Tibial nerve (tissue), 4 donors: ENCODE data around the gene COG1. TPM values are rescaled to one million over a fixed set of nuclear protein-coding genes. Genes with fewer than 3 reads are reported as not detected.

Experiments
- DNase-seq, 2 donors: peaks; one replicate each; pipeline ENCODE4 v3.0.0-alpha.2; 2019; ENCODE audit warnings: low spot score in 2 of 2
- H3K27ac ChIP-seq, 4 donors: fragments of 200-600 bp; sonication (generic) in 3 of 4; one replicate each; pipeline ENCODE4 v1.5.1; 2017 to 2019; ENCODE audit warnings: mild to moderate bottlenecking in 1 of 4
- H3K27me3 ChIP-seq, 2 donors: fragments of 200-600 bp; sonication (generic) in 1 of 2; one replicate each; pipeline versions ENCODE4 v1.5.1 to v1.6.0; 2017 to 2019
- H3K36me3 ChIP-seq, 3 donors: fragments of 200-600 bp; sonication (generic); one replicate each; pipeline ENCODE4 v1.5.1; 2018 to 2019
- H3K4me1 ChIP-seq, 4 donors: fragments of 200-600 bp; sonication (generic) in 3 of 4; one replicate each; pipeline ENCODE4 v1.5.1; 2017 to 2019
- H3K4me3 ChIP-seq, 4 donors: fragments of 200-600 bp; sonication (generic) in 3 of 4; one replicate each; pipeline ENCODE4 v1.5.1; 2017 to 2019; ENCODE audit warnings: mild to moderate bottlenecking in 1 of 4, moderate library complexity in 1 of 4
- H3K9me3 ChIP-seq, 4 donors: fragments of 200-600 bp; sonication (generic) in 3 of 4; one replicate each; pipeline ENCODE4 v1.5.1; 2017 to 2019
- CTCF ChIP-seq, 5 experiments: fragments of 200-600 bp in 3 of 5; fragments of 450-650 bp in 2 of 5; sonication (generic) in 3 of 5; IDR thresholded peaks; one replicate each; pipeline ENCODE4 v1.5.1; 2016 to 2019; ENCODE audit warnings: antibody characterized with exemption in 5 of 5, mild to moderate bottlenecking in 3 of 5, moderate library complexity in 2 of 5
- EP300 ChIP-seq, 2 donors: sonication (generic); formaldehyde crosslinking; IDR thresholded peaks; one replicate each; pipeline ENCODE4 v1.6.1; 2017; ENCODE audit warnings: antibody characterized with exemption in 2 of 2, mild to moderate bottlenecking in 1 of 2
- POLR2A ChIP-seq, 2 donors: fragments of 450-650 bp; IDR thresholded peaks; one replicate each; pipeline ENCODE4 v1.6.1; 2017; ENCODE audit warnings: antibody characterized with exemption in 2 of 2, mild to moderate bottlenecking in 2 of 2, moderate library complexity in 2 of 2
- WGBS, 2 donors: methylation state at CpG; one replicate each; pipeline ENCODE4 v1.1.5; 2018; 5-methylcytosine and 5-hydroxymethylcytosine counted together
- total RNA-seq, 4 donors: library from RNA; depleted of rRNA; stranded (reverse); fragments of >200 nt; gene quantifications; one replicate each; pipeline ENCODE4 v1.1.0, GENCODE V29; 2016

The COG1 gene
- total RNA-seq, 4 donors from 2014 or later: 23.6 to 46.2 (median 28.6) TPM

DNA sequence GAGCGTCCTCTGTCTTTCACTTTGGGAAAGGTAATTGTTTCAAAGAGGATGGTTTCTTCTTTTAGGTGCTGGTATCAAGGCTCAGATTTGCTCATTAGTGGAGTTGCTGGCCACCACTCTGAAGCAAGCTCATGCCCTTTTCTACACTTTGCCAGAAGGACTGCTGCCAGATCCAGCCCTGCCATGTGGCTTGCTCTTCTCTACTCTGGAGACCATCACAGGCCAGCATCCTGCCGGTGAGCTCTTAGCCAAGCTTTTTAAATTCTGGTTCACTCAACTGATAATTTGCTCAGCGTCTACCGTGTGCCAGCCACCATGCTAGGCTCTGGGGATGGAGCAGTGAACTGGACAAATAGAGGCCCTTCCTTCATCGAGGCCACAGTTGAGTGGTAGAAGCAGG is 4.3 kb downstream of the COG1 start:
- TF ChIP-seq POLR2A (IDR thresholded peaks at IDR 0.05) (no peak), EP300 (IDR thresholded peaks at IDR 0.05) (no peak), CTCF (IDR thresholded peaks at IDR 0.05) (no peak)
- H3K27ac ChIP-seq: no peak overlapping the region
- WGBS, 2 donors: 82 to 93% methylated on average over 5 of the region's 5 CpGs

GRCh38 chr17:73198201-73198929 is 5.5 kb downstream of the COG1 start:
- WGBS, 2 donors: 86 to 90% methylated on average over 9 of the region's 9 CpGs
- no peak for TF ChIP-seq CTCF (IDR thresholded peaks at IDR 0.05)
- no peak for TF ChIP-seq EP300 (IDR thresholded peaks at IDR 0.05)
- TF ChIP-seq POLR2A (IDR thresholded peaks at IDR 0.05): no peak
- no peaks in the 10 kb centered on the region for H3K27me3 ChIP-seq
- peaks cover 0 to 75% (median 42%) of the 10 kb centered on the region in 3 donors for H3K36me3 ChIP-seq
- no peak overlapping the region for H3K27ac ChIP-seq
- H3K4me1 ChIP-seq: peaks cover 0 to 36% (median 11%) of the 10 kb centered on the region in 4 donors
- no peaks in the 10 kb centered on the region for H3K9me3 ChIP-seq
- no peak for DNase-seq
- H3K4me3 ChIP-seq: no peak overlapping the region

More for the DNA sequence above, 4.3 kb downstream of the COG1 start:
- Histone ChIP-seq H3K9me3 (no peaks in the 10 kb centered on the region), H3K27me3 (no peaks in the 10 kb centered on the region), H3K4me1 (peaks cover 0 to 38% (median 11%) of the 10 kb centered on the region in 4 donors), H3K4me3 (no peak overlapping the region), H3K36me3 (peaks cover 0 to 63% (median 41%) of the 10 kb centered on the region in 3 donors)
- no peak for DNase-seq

- Histone ChIP-seq H3K27ac (no peak overlapping the region), H3K9me3 (no peaks in the 10 kb centered on the region), H3K36me3 (peaks cover 0 to 81% (median 47%) of the 10 kb centered on the region in 3 donors), H3K27me3 (no peaks in the 10 kb centered on the region), H3K4me1 (peaks cover 0 to 30% (median 7%) of the 10 kb centered on the region in 4 donors), H3K4me3 (no peak overlapping the region)
- no peak for DNase-seq
- WGBS, 2 donors: 92 to 96% methylated on average over 7 of the region's 7 CpGs
- TF ChIP-seq EP300 (IDR thresholded peaks at IDR 0.05) (no peak), CTCF (IDR thresholded peaks at IDR 0.05) (no peak), POLR2A (IDR thresholded peaks at IDR 0.05) (no peak)
Measured at GRCh38 chr17:73198930-73199260, 6.0 kb downstream of the COG1 start.

DNA sequence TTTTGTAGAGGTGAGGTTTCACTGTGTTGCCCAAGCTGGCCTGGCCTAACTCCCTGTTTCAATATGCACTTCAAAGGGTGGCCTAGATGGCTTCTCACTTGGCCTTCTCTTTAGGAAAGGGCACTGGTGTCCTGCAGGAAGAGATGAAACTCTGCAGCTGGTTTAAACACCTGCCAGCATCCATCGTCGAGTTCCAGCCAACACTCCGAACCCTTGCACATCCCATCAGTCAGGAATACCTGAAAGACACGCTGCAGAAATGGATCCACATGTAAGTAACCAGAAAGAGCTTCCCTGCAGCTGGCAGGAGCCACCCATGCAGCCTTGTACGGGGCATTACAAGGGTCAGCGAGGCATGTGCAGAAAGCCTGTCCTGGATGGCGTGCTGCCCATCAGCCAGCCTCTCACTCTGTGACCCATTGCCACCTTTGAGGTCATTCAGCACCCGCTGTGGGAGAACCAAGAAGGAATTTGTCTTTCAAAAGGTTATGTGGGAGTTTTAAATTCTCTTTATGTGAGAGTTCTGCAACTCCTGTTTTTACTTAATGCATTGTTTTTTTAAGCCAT is 7.0 kb downstream of the COG1 start:
- H3K9me3 ChIP-seq: no peaks in the 10 kb centered on the region
- no peak for TF ChIP-seq POLR2A (IDR thresholded peaks at IDR 0.05)
- TF ChIP-seq EP300 (IDR thresholded peaks at IDR 0.05): no peak
- TF ChIP-seq CTCF (IDR thresholded peaks at IDR 0.05): no peak
- WGBS, 2 donors: 87 to 91% methylated on average over 8 of the region's 8 CpGs
- no peak for DNase-seq
- no peak overlapping the region for H3K4me3 ChIP-seq
- peaks cover 0 to 90% (median 47%) of the 10 kb centered on the region in 3 donors for H3K36me3 ChIP-seq
- H3K27ac ChIP-seq: no peak overlapping the region
- H3K27me3 ChIP-seq: no peaks in the 10 kb centered on the region
- peaks cover 0 to 23% (median 1%) of the 10 kb centered on the region in 4 donors for H3K4me1 ChIP-seq

GRCh38 chr17:73200476-73200875 is 7.6 kb downstream of the COG1 start:
- Histone ChIP-seq H3K4me3 (no peak overlapping the region), H3K9me3 (no peaks in the 10 kb centered on the region), H3K4me1 (peaks cover 0 to 21% (median 0%) of the 10 kb centered on the region in 4 donors), H3K27ac (no peak overlapping the region), H3K36me3 (peaks cover 0 to 96% (median 49%) of the 10 kb centered on the region in 3 donors), H3K27me3 (no peaks in the 10 kb centered on the region)
- DNase-seq: no peak
- WGBS, 2 donors: 85 to 88% methylated on average over 10 of the region's 10 CpGs
- TF ChIP-seq POLR2A (IDR thresholded peaks at IDR 0.05): no peak
- TF ChIP-seq EP300 (IDR thresholded peaks at IDR 0.05): no peak
- TF ChIP-seq CTCF (IDR thresholded peaks at IDR 0.05): no peak
